Keratinocyte (primary cell): ENCODE measurements around the gene NR2C2AP. TPM values are rescaled to one million over a fixed set of nuclear protein-coding genes. Genes with fewer than 3 reads are reported as not detected.
"Not testable (repeated sequence)": the region's sequence is repeated elsewhere in the genome, so short reads cannot be mapped to it uniquely, and the experiment has no call there.

Source experiments
- DNase-seq: peaks from one replicate; pipeline ENCODE4 v3.0.0-alpha.2; 2011; ENCODE audit warnings: low read depth, missing footprints, low spot score
- FAIRE-seq: peaks from 2 replicates; lab custom pipeline; 2011; peaks lifted over from hg19 to GRCh38; lab: Jason Lieb, UNC
- H2AFZ ChIP-seq: 2 replicates; pipeline ENCODE4 v1.6.0; 2012; ENCODE audit warnings: low read length, control low read depth, inconsistent platforms; ENCODE audit not compliant: control insufficient read depth
- H3K27ac ChIP-seq: 2 replicates; pipeline ENCODE4 v1.5.1; 2011; ENCODE audit warnings: low read length; ENCODE audit not compliant: control insufficient read depth, insufficient read depth
- H3K27me3 ChIP-seq: 3 replicates; pipeline ENCODE4 v1.6.0; 2011; ENCODE audit warnings: low read length; ENCODE audit not compliant: control insufficient read depth, insufficient read depth; ENCODE audit errors: extremely low read depth
- H3K36me3 ChIP-seq, 2 experiments: 2 replicates in 1 of 2; 3 replicates in 1 of 2; pipeline ENCODE4 v1.5.1; 2011; ENCODE audit warnings: low read length in 2 of 2, mild to moderate bottlenecking in 1 of 2; ENCODE audit not compliant: control insufficient read depth in 2 of 2, insufficient read depth in 2 of 2; ENCODE audit errors: extremely low read depth in 1 of 2
- H3K4me1 ChIP-seq: 3 replicates; pipeline ENCODE4 v1.5.1; 2011; ENCODE audit warnings: low read length; ENCODE audit not compliant: control insufficient read depth, insufficient read depth; ENCODE audit errors: extremely low read depth
- H3K4me2 ChIP-seq: 3 replicates; pipeline ENCODE4 v1.6.0; 2011; ENCODE audit warnings: low read depth, low read length; ENCODE audit not compliant: control insufficient read depth, insufficient read depth; ENCODE audit errors: extremely low read depth
- H3K4me3 ChIP-seq, 3 experiments: fragments of 200-600 bp in 1 of 3; sonication (generic) in 1 of 3; 2 replicates in 2 of 3; 3 replicates in 1 of 3; pipeline ENCODE4 v1.5.1; 2011 to 2016; ENCODE audit warnings: low read length in 3 of 3, mild to moderate bottlenecking in 3 of 3, control low read depth in 2 of 3, inconsistent platforms in 1 of 3, low read depth in 1 of 3, mixed read lengths in 1 of 3, mixed run types in 1 of 3, moderate library complexity in 1 of 3; ENCODE audit not compliant: control insufficient read depth in 2 of 3, insufficient read depth in 2 of 3; ENCODE audit errors: extremely low read depth in 1 of 3
- H3K79me2 ChIP-seq: 2 replicates; pipeline ENCODE4 v1.6.0; 2012; ENCODE audit warnings: low read length; ENCODE audit not compliant: control insufficient read depth, insufficient read depth
- H3K9ac ChIP-seq: 3 replicates; pipeline ENCODE4 v1.6.0; 2011; ENCODE audit warnings: low read length; ENCODE audit not compliant: control insufficient read depth, insufficient read depth; ENCODE audit errors: extremely low read depth
- H3K9me1 ChIP-seq: 3 replicates; pipeline ENCODE4 v1.6.0; 2011; ENCODE audit warnings: low read length; ENCODE audit not compliant: control insufficient read depth, insufficient read depth; ENCODE audit errors: extremely low read depth
- H3K9me3 ChIP-seq: 2 replicates; pipeline ENCODE4 v1.5.1; 2012; ENCODE audit warnings: low read depth, low read length; ENCODE audit not compliant: control insufficient read depth
- H4K20me1 ChIP-seq: 3 replicates; pipeline ENCODE4 v1.6.0; 2011; ENCODE audit warnings: low read length; ENCODE audit not compliant: control insufficient read depth, insufficient read depth; ENCODE audit errors: extremely low read depth
- CTCF ChIP-seq, 3 experiments: IDR thresholded peaks in 1 of 3; conservative IDR thresholded peaks in 1 of 3; optimal IDR thresholded peaks in 1 of 3; 2 replicates in 2 of 3; 3 replicates in 1 of 3; pipeline versions ENCODE3 to v1.5.1; 2011; ENCODE audit warnings: low read length in 3 of 3, mild to moderate bottlenecking in 3 of 3, moderate library complexity in 2 of 3, control low read depth in 1 of 3, inconsistent platforms in 1 of 3; ENCODE audit not compliant: insufficient read depth in 2 of 3; ENCODE audit errors: extremely low read depth in 1 of 3
- EZH2 ChIP-seq: IDR thresholded peaks from one replicate; pipeline ENCODE4 v1.6.1; 2012; ENCODE audit warnings: inconsistent platforms, mild to moderate bottlenecking, low read length, moderate library complexity
- dilution Hi-C: fragments of 300-500 bp; cut with MboI; formaldehyde crosslinking; loops from one replicate; pipeline ENCODE4 v1.7.0; 2020; ENCODE audit warnings: low sequenced_read_pairs; ENCODE audit not compliant: extremely low pct_ligation_motif_present
- polyA plus RNA-seq, 5 experiments: library from polyadenylated mRNA; depleted of rRNA in 3 of 5; stranded (reverse) in 3 of 5; stranded (forward) in 1 of 5; unstranded in 1 of 5; fragments of >200 nt; gene quantifications; 1 replicate in 1 of 5; 2 replicates in 3 of 5; 3 replicates in 1 of 5; pipeline versions ENCODE4 v1.2.1 to v1.2.3, GENCODE V29; 2011 to 2012; ENCODE audit warnings: missing spikeins in 2 of 5, low read depth in 1 of 5, low replicate concordance in 1 of 5

Gene NR2C2AP
- polyA plus RNA-seq, 1 donor (not counting 4 experiments of a cell fraction or from before 2014, with no cell fraction given), result 12.3 TPM

- no peaks in the 10 kb centered on the region for H4K20me1 ChIP-seq
- no peak for DNase-seq
- no peak for TF ChIP-seq CTCF (optimal IDR thresholded peaks at IDR 0.05 in 1 of 3, IDR thresholded peaks at IDR 0.05 in 1 of 3, conservative IDR thresholded peaks at IDR 0.05 in 1 of 3; ENCODE audit: extremely low read depth in 1 of 3, insufficient read depth in 2 of 3, low read length in 3 of 3)
- no peak for TF ChIP-seq EZH2
- H3K9ac ChIP-seq, result no peak overlapping the region
- H3K9me3 ChIP-seq, result no peaks in the 10 kb centered on the region
- FAIRE-seq, result no peak
- no peaks in the 10 kb centered on the region for H3K9me1 ChIP-seq
- dilution Hi-C loops, result no loop called here
- H3K79me2 ChIP-seq, result no peaks in the 10 kb centered on the region
- peaks cover 3% of the 10 kb centered on the region for H3K4me1 ChIP-seq
- no peak overlapping the region for H2AFZ ChIP-seq
- H3K4me2 ChIP-seq, result no peak overlapping the region
- no peak overlapping the region for H3K4me3 ChIP-seq
- H3K27ac ChIP-seq, result no peak overlapping the region
- H3K36me3 ChIP-seq, result no peaks in the 10 kb centered on the region
- H3K27me3 ChIP-seq, result peaks cover 17% of the 10 kb centered on the region
These were observed 19.8 kb upstream of the NR2C2AP start for GRCh38 chr19:19223060-19223459.

DNA sequence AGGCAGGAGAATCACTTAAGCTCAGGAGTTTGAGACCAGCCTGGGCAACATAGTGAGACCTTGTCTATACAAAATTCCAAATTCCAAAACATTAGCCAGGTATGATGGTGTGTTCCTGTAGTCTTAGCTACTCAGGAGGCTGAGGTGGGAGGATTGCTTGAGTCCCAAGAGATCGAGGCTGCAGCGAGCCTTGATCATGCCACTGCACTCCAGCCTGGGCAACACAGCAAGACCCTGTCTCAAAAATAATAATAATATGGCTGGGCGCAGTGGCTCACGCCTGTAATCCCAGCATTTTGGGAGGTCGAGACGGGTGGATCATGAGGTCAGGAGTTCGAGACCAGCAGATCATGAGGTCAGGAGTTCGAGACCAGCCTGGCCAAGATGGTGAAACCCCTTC is 17.8 kb upstream of the NR2C2AP start:
- H3K27me3 ChIP-seq, result peaks cover 17% of the 10 kb centered on the region
- H3K27ac ChIP-seq, H3K4me3 ChIP-seq, H3K9me3 ChIP-seq, H2AFZ ChIP-seq, H4K20me1 ChIP-seq, H3K36me3 ChIP-seq, FAIRE-seq, H3K9ac ChIP-seq, H3K4me2 ChIP-seq, H3K9me1 ChIP-seq, H3K79me2 ChIP-seq, DNase-seq, dilution Hi-C loops, H3K4me1 ChIP-seq: not testable (repeated sequence)

- H3K9me3 ChIP-seq, result no peaks in the 10 kb centered on the region
- no peaks in the 10 kb centered on the region for H3K4me1 ChIP-seq
- peaks cover 7% of the 10 kb centered on the region for H3K27me3 ChIP-seq
- TF ChIP-seq CTCF (optimal IDR thresholded peaks at IDR 0.05 in 1 of 3, IDR thresholded peaks at IDR 0.05 in 1 of 3, conservative IDR thresholded peaks at IDR 0.05 in 1 of 3; ENCODE audit: extremely low read depth in 1 of 3, insufficient read depth in 2 of 3, low read length in 3 of 3) (no peak), EZH2 (no peak)
- H2AFZ ChIP-seq, result no peak overlapping the region
- DNase-seq (no peak), FAIRE-seq (no peak)
- no peak overlapping the region for H3K4me2 ChIP-seq
- H3K9ac ChIP-seq, result no peak overlapping the region
- no peaks in the 10 kb centered on the region for H4K20me1 ChIP-seq
- dilution Hi-C loops, result no loop called here
- H3K9me1 ChIP-seq, result no peaks in the 10 kb centered on the region
- no peaks in the 10 kb centered on the region for H3K79me2 ChIP-seq
- no peak overlapping the region for H3K4me3 ChIP-seq
- no peaks in the 10 kb centered on the region for H3K36me3 ChIP-seq
- no peak overlapping the region for H3K27ac ChIP-seq
These were observed 15.7 kb upstream of the NR2C2AP start for GRCh38 chr19:19218911-19219310.
